ENCODE measurements around the gene FXR2.

GRCh38 chr17:7563115-7563869 lies 51.4 kb downstream of the FXR2 start:
- TF ChIP-seq CTCF (conservative IDR thresholded peaks at IDR 0.05; ENCODE audit: low read depth in 2 of 2) = no peak
- TF ChIP-seq EZH2 (IDR thresholded peaks at IDR 0.05; ENCODE audit: low read depth, unreplicated experiment) = no peak
- TF ChIP-seq POLR2AphosphoS5 (IDR thresholded peaks at IDR 0.05; ENCODE audit: low read depth) = no peak
- no peak for TF ChIP-seq CREB1 (CRISPR knock-in tag; IDR thresholded peaks at IDR 0.05; ENCODE audit: low read depth)
- no peak for TF ChIP-seq JUNB (IDR thresholded peaks at IDR 0.05; ENCODE audit: unreplicated experiment)
- TF ChIP-seq EZH2phosphoT487 (IDR thresholded peaks at IDR 0.05; ENCODE audit: unreplicated experiment) = no peak
- TF ChIP-seq ZNF331 (CRISPR knock-in tag; IDR thresholded peaks at IDR 0.05; ENCODE audit: low read depth) = no peak
- no peak for TF ChIP-seq REST (IDR thresholded peaks at IDR 0.05; ENCODE audit: unreplicated experiment)
- TF ChIP-seq STAT1 (IDR thresholded peaks at IDR 0.05; ENCODE audit: unreplicated experiment) = no peak
- TF ChIP-seq NANOG (IDR thresholded peaks at IDR 0.05; ENCODE audit: borderline replicate concordance) = no peak
- TF ChIP-seq, protein P1, sequence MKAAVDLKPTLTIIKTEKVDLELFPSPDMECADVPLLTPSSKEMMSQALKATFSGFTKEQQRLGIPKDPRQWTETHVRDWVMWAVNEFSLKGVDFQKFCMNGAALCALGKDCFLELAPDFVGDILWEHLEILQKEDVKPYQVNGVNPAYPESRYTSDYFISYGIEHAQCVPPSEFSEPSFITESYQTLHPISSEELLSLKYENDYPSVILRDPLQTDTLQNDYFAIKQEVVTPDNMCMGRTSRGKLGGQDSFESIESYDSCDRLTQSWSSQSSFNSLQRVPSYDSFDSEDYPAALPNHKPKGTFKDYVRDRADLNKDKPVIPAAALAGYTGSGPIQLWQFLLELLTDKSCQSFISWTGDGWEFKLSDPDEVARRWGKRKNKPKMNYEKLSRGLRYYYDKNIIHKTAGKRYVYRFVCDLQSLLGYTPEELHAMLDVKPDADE (IDR thresholded peaks at IDR 0.05) = no peak
- no peak for TF ChIP-seq ZNF462 (CRISPR knock-in tag; IDR thresholded peaks at IDR 0.05)
- no peak for TF ChIP-seq ZNF114 (CRISPR knock-in tag; IDR thresholded peaks at IDR 0.05)
